GM12878 (cell line): ENCODE results near the gene CASK. TPM values are rescaled to one million over a fixed set of nuclear protein-coding genes. Genes with fewer than 3 reads are reported as not detected.

ENCODE experiments used
- ATAC-seq: fragments of 200-7000 bp; cut with Tn5 transposase; 3 replicates; pipeline ENCODE4 v1.9.1; 2020; ENCODE audit warnings: mild to moderate bottlenecking, moderate library complexity
- BruUV-seq: library from RNA; stranded (reverse); fragments of 400-500 nt; replicated peaks from 2 replicates; lab custom pipeline; 2021; lab: Mats Ljungman, UMichigan
- CTCF ChIA-PET: fragments of 300-600 bp; sonication (Branson Sonifier 250); formaldehyde crosslinking; extraction: SDS; loops from one replicate; lab custom pipeline; 2021; ENCODE audit warnings: inconsistent platforms; lab: Yijun Ruan, JAX
- POLR2A ChIA-PET: fragments of 350-600 bp; formaldehyde crosslinking; extraction: SDS; loops from one replicate; lab custom pipeline; 2021; ENCODE audit warnings: inconsistent platforms; lab: Charles Lee
- RAD21 ChIA-PET: fragments of 300-600 bp; sonication (Branson Sonifier 250); formaldehyde crosslinking; loops from one replicate; lab custom pipeline; 2023; ENCODE audit warnings: antibody characterized with exemption; ENCODE audit not compliant: unreplicated experiment; lab: Charles Lee
- SMC1A ChIA-PET: fragments of 300-600 bp; sonication (Branson Sonifier 250); formaldehyde crosslinking; loops from one replicate; lab custom pipeline; 2023; ENCODE audit not compliant: unreplicated experiment, uncharacterized antibody; lab: Charles Lee
- DNase-seq: peaks from one replicate; pipeline ENCODE4 v3.0.0-alpha.2; 2011; ENCODE audit warnings: low read depth, low spot score
- FAIRE-seq: peaks from 3 replicates; lab custom pipeline; 2011; peaks lifted over from hg19 to GRCh38; lab: Jason Lieb, UNC
- H2AFZ ChIP-seq: 2 replicates; pipeline ENCODE4 v1.6.0; 2011; ENCODE audit warnings: low read depth, low read length, control low read depth; ENCODE audit not compliant: control insufficient read depth
- H3K27ac ChIP-seq: 2 replicates; pipeline ENCODE4 v1.5.1; 2011; ENCODE audit warnings: control low read depth; ENCODE audit not compliant: control insufficient read depth, insufficient read depth
- H3K27me3 ChIP-seq, 2 experiments: replicated peaks in 1 of 2; 2 replicates each; pipeline versions ENCODE4 v1.6.0 to v1.6.1; 2011; ENCODE audit warnings: low read length in 1 of 2; ENCODE audit not compliant: control insufficient read depth in 2 of 2, insufficient read depth in 2 of 2
- H3K36me3 ChIP-seq, 2 experiments: 2 replicates each; pipeline ENCODE4 v1.5.1; 2011; ENCODE audit warnings: low read length in 1 of 2; ENCODE audit not compliant: control insufficient read depth in 2 of 2, insufficient read depth in 2 of 2
- H3K4me1 ChIP-seq: 2 replicates; pipeline ENCODE4 v1.6.1; 2011; ENCODE audit warnings: mild to moderate bottlenecking, low read length, moderate library complexity, mixed read lengths; ENCODE audit not compliant: control insufficient read depth, insufficient read depth
- H3K4me2 ChIP-seq: 2 replicates; pipeline ENCODE4 v1.6.0; 2011; ENCODE audit warnings: control low read depth; ENCODE audit not compliant: control insufficient read depth, insufficient read depth
- H3K4me3 ChIP-seq: fragments of 200-600 bp; sonication (generic); 2 replicates; pipeline ENCODE4 v1.5.1; 2016
- H3K79me2 ChIP-seq: 2 replicates; pipeline ENCODE4 v1.6.0; 2011; ENCODE audit warnings: low read length; ENCODE audit not compliant: control insufficient read depth, insufficient read depth
- H3K9ac ChIP-seq: 2 replicates; pipeline ENCODE4 v1.8.0; 2011; ENCODE audit warnings: low read length, control low read depth, mixed read lengths; ENCODE audit not compliant: control insufficient read depth, insufficient read depth
- H3K9me3 ChIP-seq: replicated peaks from 3 replicates; pipeline ENCODE4 v1.5.1; 2011; ENCODE audit warnings: mild to moderate bottlenecking, low read length; ENCODE audit not compliant: control insufficient read depth, insufficient read depth
- H4K20me1 ChIP-seq: 2 replicates; pipeline ENCODE4 v1.6.0; 2011; ENCODE audit not compliant: control insufficient read depth, insufficient read depth
- BACH1 ChIP-seq: fragments of 450-650 bp; IDR thresholded peaks from 2 replicates; pipeline ENCODE4 v1.6.1; 2017; ENCODE audit warnings: mild to moderate bottlenecking, borderline replicate concordance
- CUX1 ChIP-seq: IDR thresholded peaks from 2 replicates; pipeline ENCODE4 v1.6.1; 2012; ENCODE audit warnings: improper control_type of control experiment, low read depth, low read length; ENCODE audit not compliant: insufficient replicate concordance
- EED ChIP-seq: sonication (generic); IDR thresholded peaks from 2 replicates; pipeline ENCODE4 v1.6.1; 2016; ENCODE audit warnings: antibody characterized with exemption, low read depth
- EGR1 ChIP-seq, 2 experiments: IDR thresholded peaks; 1 replicate in 1 of 2; 2 replicates in 1 of 2; pipeline ENCODE4 v1.6.1; 2011 to 2012; ENCODE audit warnings: low read depth in 2 of 2, low read length in 2 of 2, borderline replicate concordance in 1 of 2, mild to moderate bottlenecking in 1 of 2, moderate library complexity in 1 of 2
- FOXM1 ChIP-seq: IDR thresholded peaks from 2 replicates; pipeline ENCODE4 v1.6.1; 2012; ENCODE audit warnings: low read depth, mild to moderate bottlenecking, inconsistent platforms, low read length, moderate library complexity
- IKZF2 ChIP-seq, 2 experiments: fragments of 450-650 bp; IDR thresholded peaks; 2 replicates each; pipeline ENCODE4 v1.6.1; 2017; ENCODE audit warnings: mild to moderate bottlenecking in 2 of 2, moderate library complexity in 2 of 2
- IRF4 ChIP-seq: IDR thresholded peaks from 2 replicates; pipeline ENCODE4 v1.6.1; 2011; ENCODE audit warnings: low read depth, low read length
- RBBP5 ChIP-seq: fragments of 200-600 bp; sonication (generic); conservative IDR thresholded peaks from 2 replicates; pipeline ENCODE4 v1.6.1; 2016
- SMAD5 ChIP-seq: IDR thresholded peaks from 2 replicates; pipeline ENCODE4 v1.6.1; 2016; ENCODE audit warnings: antibody characterized with exemption, low read depth
- SP1 ChIP-seq: IDR thresholded peaks from one replicate; pipeline ENCODE4 v1.6.1; 2011; ENCODE audit warnings: low read depth, low read length
- SPI1 ChIP-seq: IDR thresholded peaks from 2 replicates; pipeline ENCODE4 v1.6.1; 2011; ENCODE audit warnings: low read depth, mild to moderate bottlenecking, low read length, moderate library complexity, borderline replicate concordance; ENCODE audit not compliant: insufficient read depth
- SRF ChIP-seq, 2 experiments: IDR thresholded peaks; 2 replicates each; pipeline ENCODE4 v1.6.1; 2011; ENCODE audit warnings: low read depth in 2 of 2, low read length in 2 of 2, mild to moderate bottlenecking in 1 of 2, moderate library complexity in 1 of 2
- TCF3 ChIP-seq: IDR thresholded peaks from 2 replicates; pipeline ENCODE4 v1.6.1; 2012; ENCODE audit warnings: low read depth, mild to moderate bottlenecking, low read length, borderline replicate concordance; ENCODE audit not compliant: insufficient read depth
- WRNIP1 ChIP-seq: IDR thresholded peaks from 2 replicates; pipeline ENCODE4 v1.6.1; 2011; ENCODE audit warnings: low read depth, low read length, improper control_type of control experiment, borderline replicate concordance
- ZNF207 ChIP-seq: fragments of 450-650 bp; IDR thresholded peaks from 2 replicates; pipeline ENCODE4 v1.6.1; 2014; ENCODE audit warnings: antibody characterized with exemption, mild to moderate bottlenecking, borderline replicate concordance
- WGBS: methylation state at CpG from one replicate; pipeline ENCODE4 v1.1.6; 2016; ENCODE audit warnings: low lambda C conversion rate; ENCODE audit not compliant: insufficient replicate concordance, insufficient coverage; ENCODE audit errors: missing lambda C conversion rate; 5-methylcytosine and 5-hydroxymethylcytosine counted together
- in situ Hi-C: fragments of 300-500 bp; cut with MboI; formaldehyde crosslinking; loops from 9 replicates; pipeline ENCODE4 v1.14.3; 2018; ENCODE audit warnings: mixed read lengths
- intact Hi-C: fragments of 100-400 bp; cut with micrococcal nuclease; formaldehyde crosslinking; loops from one replicate; pipeline ENCODE4 v1.14.2; 2022; ENCODE audit not compliant: unreplicated experiment
- polyA plus RNA-seq, 11 experiments: library from polyadenylated mRNA; depleted of rRNA in 4 of 11; unstranded in 6 of 11; stranded (reverse) in 5 of 11; fragments of >200 nt; fragmentation: Nextera tagmentation in 4 of 11; fragmentation: Illumina TruSeq in 1 of 11; extraction: Ambion mirVana in 4 of 11; extraction: Trizol in 1 of 11; gene quantifications; 1 replicate in 1 of 11; 2 replicates in 10 of 11; pipeline versions ENCODE4 v1.2.1 to v1.2.3, GENCODE V29; 2011 to 2016; ENCODE audit warnings: inconsistent platforms in 2 of 11, missing spikeins in 2 of 11, low read depth in 1 of 11
- total RNA-seq, 4 experiments: library from RNA; depleted of rRNA in 3 of 4; stranded (reverse); fragments of >200 nt in 3 of 4; fragmentation: Illumina TruSeq in 1 of 4; extraction: Trizol in 1 of 4; gene quantifications; 2 replicates each; pipeline versions ENCODE4 v1.2.1 to v1.2.3, GENCODE V29; 2013 to 2021
- TF ChIP-seq, protein P1 (sequence below), 3 experiments: IDR thresholded peaks in 2 of 3; conservative IDR thresholded peaks in 1 of 3; 2 replicates each; pipeline ENCODE4 v1.5.1; 2011; ENCODE audit warnings: low read depth in 3 of 3, low read length in 3 of 3, mild to moderate bottlenecking in 3 of 3, control low read depth in 2 of 3, moderate library complexity in 2 of 3, inconsistent platforms in 1 of 3, mixed read lengths in 1 of 3; ENCODE audit not compliant: control insufficient read depth in 2 of 3, insufficient read depth in 1 of 3; ENCODE audit errors: extremely low read depth in 1 of 3
- TF ChIP-seq, protein P2 (sequence below): fragments of 450-650 bp; IDR thresholded peaks from 2 replicates; pipeline ENCODE4 v1.6.1; 2017; ENCODE audit warnings: borderline replicate concordance

The CASK gene
- total and polyA plus RNA-seq, 10 of the 15 experiments (the other 5 are each of a cell fraction or from before 2014, with no cell fraction given) = 0.60 to 45.9 (median 4.8) TPM

DNA sequence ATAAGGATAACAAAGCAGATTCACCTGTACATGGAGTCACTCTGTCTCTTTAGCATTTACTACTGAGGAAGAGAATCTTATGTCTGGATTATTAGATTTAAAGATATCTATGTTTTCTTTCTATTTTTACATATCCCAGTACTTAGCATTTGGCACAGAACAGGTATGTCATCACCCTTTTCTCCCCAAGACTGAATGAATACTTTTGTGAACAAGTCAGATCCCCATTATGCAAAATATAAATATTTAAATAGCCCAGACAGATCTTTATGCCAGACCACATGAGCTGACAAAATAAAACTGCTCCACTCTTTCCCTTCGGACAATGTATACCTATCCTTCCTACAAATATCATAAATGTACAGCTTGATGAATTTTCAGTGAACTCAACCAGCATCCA, 94.5 kb downstream of the CASK start:
- FAIRE-seq (no peak), ATAC-seq (no peak), DNase-seq (no peak)
- Histone ChIP-seq H3K36me3 (no peaks in the 10 kb centered on the region), H3K27ac (no peak overlapping the region), H3K4me2 (no peak overlapping the region), H3K4me1 (no peaks in the 10 kb centered on the region), H3K9me3 (no peaks in the 10 kb centered on the region), H4K20me1 (no peaks in the 10 kb centered on the region), H2AFZ (no peak overlapping the region), H3K9ac (no peak overlapping the region), H3K4me3 (no peak overlapping the region), H3K27me3 (no peaks in the 10 kb centered on the region), H3K79me2 (no peaks in the 10 kb centered on the region)
- POLR2A ChIA-PET = no interaction called here
- in situ Hi-C loops = no loop called here
- no TSS peak for BruUV-seq
- CTCF ChIA-PET = interaction anchor here (0.6 to 1.0 kb wide), 2 partner anchors 30 to 88 kb away, joined by 3 read pairs; no protein-coding TSS in a partner anchor
- 80% methylated on average over 1 of the region's 1 CpG for WGBS
- RAD21 ChIA-PET = interaction anchor here (1.1 to 1.2 kb wide), 3 partner anchors 12 to 32 kb away, joined by 3 to 4 read pairs (median 3); no protein-coding TSS in a partner anchor
- SMC1A ChIA-PET = interaction anchor here (0.7 to 1.4 kb wide), 4 partner anchors 9 to 39 kb away, joined by 3 read pairs; no protein-coding TSS in a partner anchor
- intact Hi-C loops = no loop called here
- TF ChIP-seq CUX1 = no peak
- TF ChIP-seq SRF (IDR thresholded peaks at IDR 0.05; ENCODE audit: low read depth in 2 of 2, low read length in 2 of 2) = no peak
- TF ChIP-seq FOXM1 = no peak
- no peak for TF ChIP-seq ZNF207
- TF ChIP-seq SMAD5 = no peak
- TF ChIP-seq, protein P1, sequence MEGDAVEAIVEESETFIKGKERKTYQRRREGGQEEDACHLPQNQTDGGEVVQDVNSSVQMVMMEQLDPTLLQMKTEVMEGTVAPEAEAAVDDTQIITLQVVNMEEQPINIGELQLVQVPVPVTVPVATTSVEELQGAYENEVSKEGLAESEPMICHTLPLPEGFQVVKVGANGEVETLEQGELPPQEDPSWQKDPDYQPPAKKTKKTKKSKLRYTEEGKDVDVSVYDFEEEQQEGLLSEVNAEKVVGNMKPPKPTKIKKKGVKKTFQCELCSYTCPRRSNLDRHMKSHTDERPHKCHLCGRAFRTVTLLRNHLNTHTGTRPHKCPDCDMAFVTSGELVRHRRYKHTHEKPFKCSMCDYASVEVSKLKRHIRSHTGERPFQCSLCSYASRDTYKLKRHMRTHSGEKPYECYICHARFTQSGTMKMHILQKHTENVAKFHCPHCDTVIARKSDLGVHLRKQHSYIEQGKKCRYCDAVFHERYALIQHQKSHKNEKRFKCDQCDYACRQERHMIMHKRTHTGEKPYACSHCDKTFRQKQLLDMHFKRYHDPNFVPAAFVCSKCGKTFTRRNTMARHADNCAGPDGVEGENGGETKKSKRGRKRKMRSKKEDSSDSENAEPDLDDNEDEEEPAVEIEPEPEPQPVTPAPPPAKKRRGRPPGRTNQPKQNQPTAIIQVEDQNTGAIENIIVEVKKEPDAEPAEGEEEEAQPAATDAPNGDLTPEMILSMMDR (IDR thresholded peaks at IDR 0.05 in 2 of 3, conservative IDR thresholded peaks at IDR 0.05 in 1 of 3; ENCODE audit: control insufficient read depth in 2 of 3, extremely low read depth in 1 of 3, insufficient read depth in 1 of 3, low read depth in 3 of 3, low read length in 3 of 3) = no peak
- TF ChIP-seq IRF4 = no peak
- no peak for TF ChIP-seq SPI1
- no peak for TF ChIP-seq IKZF2 (IDR thresholded peaks at IDR 0.05)
- TF ChIP-seq SP1 = no peak
- TF ChIP-seq WRNIP1 = no peak
- no peak for TF ChIP-seq EED
- no peak for TF ChIP-seq BACH1
- no peak for TF ChIP-seq TCF3
- TF ChIP-seq, protein P2, sequence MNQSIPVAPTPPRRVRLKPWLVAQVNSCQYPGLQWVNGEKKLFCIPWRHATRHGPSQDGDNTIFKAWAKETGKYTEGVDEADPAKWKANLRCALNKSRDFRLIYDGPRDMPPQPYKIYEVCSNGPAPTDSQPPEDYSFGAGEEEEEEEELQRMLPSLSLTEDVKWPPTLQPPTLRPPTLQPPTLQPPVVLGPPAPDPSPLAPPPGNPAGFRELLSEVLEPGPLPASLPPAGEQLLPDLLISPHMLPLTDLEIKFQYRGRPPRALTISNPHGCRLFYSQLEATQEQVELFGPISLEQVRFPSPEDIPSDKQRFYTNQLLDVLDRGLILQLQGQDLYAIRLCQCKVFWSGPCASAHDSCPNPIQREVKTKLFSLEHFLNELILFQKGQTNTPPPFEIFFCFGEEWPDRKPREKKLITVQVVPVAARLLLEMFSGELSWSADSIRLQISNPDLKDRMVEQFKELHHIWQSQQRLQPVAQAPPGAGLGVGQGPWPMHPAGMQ = no peak
- no peak for TF ChIP-seq RBBP5
- TF ChIP-seq EGR1 (IDR thresholded peaks at IDR 0.05; ENCODE audit: borderline replicate concordance in 1 of 2, low read depth in 2 of 2, low read length in 2 of 2) = no peak
